T-helper 2 cell treated with Interferon-gamma antibody and Interleukin-4, amounts not matched to agents 5 μg/mL and 100 μg/mL, for 36 hours (primary cell): ENCODE data around the gene CLEC2D.
"Not testable (repeated sequence)": the region's sequence is repeated elsewhere in the genome, so short reads cannot be mapped to it uniquely, and the experiment has no call there.

Experiments used
- DNase-seq: peaks from one replicate; pipeline ENCODE4 v3.0.0; 2021; ENCODE audit warnings: low spot score
- H3K27ac Mint-ChIP-seq: one replicate; pipeline ENCODE4 v1.8.0; 2021; ENCODE audit warnings: mild to moderate bottlenecking, mixed read lengths
- H3K27me3 Mint-ChIP-seq: one replicate; pipeline ENCODE4 v1.8.0; 2021; ENCODE audit warnings: low read depth, mixed read lengths
- H3K36me3 Mint-ChIP-seq: one replicate; pipeline ENCODE4 v1.8.0; 2021; ENCODE audit warnings: low read depth, mixed read lengths
- H3K4me1 Mint-ChIP-seq: one replicate; pipeline ENCODE4 v1.8.0; 2021; ENCODE audit warnings: low read depth, mixed read lengths
- H3K4me3 Mint-ChIP-seq: one replicate; pipeline ENCODE4 v1.8.0; 2022; ENCODE audit warnings: mild to moderate bottlenecking, moderate library complexity, mixed read lengths
- H3K9me3 Mint-ChIP-seq: one replicate; pipeline ENCODE4 v1.8.0; 2021; ENCODE audit warnings: mixed read lengths

Gene CLEC2D

GRCh38 chr12:9672340-9672739, 2.8 kb downstream of the CLEC2D start:
- H3K27me3 Mint-ChIP-seq, DNase-seq, H3K9me3 Mint-ChIP-seq: not testable (repeated sequence)
- Mint-ChIP-seq H3K36me3 (peaks cover 74% of the 10 kb centered on the region), H3K4me1 (peaks cover 54% of the 10 kb centered on the region), H3K4me3 (peak overlapping the region; percentile 89), H3K27ac (peak overlapping the region; percentile 97)

GRCh38 chr12:9673404-9674225, 4.1 kb downstream of the CLEC2D start:
- no peaks in the 10 kb centered on the region for H3K27me3 Mint-ChIP-seq
- H3K27ac Mint-ChIP-seq, result peak overlapping the region; percentile 97
- peak overlapping the region; percentile 89 for H3K4me3 Mint-ChIP-seq
- peaks cover 52% of the 10 kb centered on the region for H3K4me1 Mint-ChIP-seq
- H3K36me3 Mint-ChIP-seq, result peaks cover 85% of the 10 kb centered on the region
- peaks cover 7% of the 10 kb centered on the region for H3K9me3 Mint-ChIP-seq
- peak; percentile 63 for DNase-seq

- DNase-seq, result peak; percentile 47
- peaks cover 54% of the 10 kb centered on the region for H3K4me1 Mint-ChIP-seq
- no peaks in the 10 kb centered on the region for H3K27me3 Mint-ChIP-seq
- H3K27ac Mint-ChIP-seq, result peak overlapping the region; percentile 97
- peak overlapping the region; percentile 89 for H3K4me3 Mint-ChIP-seq
- H3K9me3 Mint-ChIP-seq, result peaks cover 8% of the 10 kb centered on the region
- peaks cover 87% of the 10 kb centered on the region for H3K36me3 Mint-ChIP-seq
These were observed 4.7 kb downstream of the CLEC2D start for GRCh38 chr12:9674226-9674590.

- H3K27me3 Mint-ChIP-seq, H3K27ac Mint-ChIP-seq, DNase-seq: not testable (repeated sequence)
- peaks cover 63% of the 10 kb centered on the region for H3K4me1 Mint-ChIP-seq
- peaks cover 91% of the 10 kb centered on the region for H3K36me3 Mint-ChIP-seq
- peak overlapping the region; percentile 30 for H3K4me3 Mint-ChIP-seq
- peaks cover 59% of the 10 kb centered on the region for H3K9me3 Mint-ChIP-seq
These were observed 13.0 kb downstream of the CLEC2D start for GRCh38 chr12:9682508-9682907.

GRCh38 chr12:9682949-9683348, 13.4 kb downstream of the CLEC2D start:
- H3K27me3 Mint-ChIP-seq, DNase-seq: not testable (repeated sequence)
- peaks cover 59% of the 10 kb centered on the region for H3K9me3 Mint-ChIP-seq
- H3K27ac Mint-ChIP-seq, result peak overlapping the region; percentile 50
- peak overlapping the region; percentile 30 for H3K4me3 Mint-ChIP-seq
- H3K36me3 Mint-ChIP-seq, result peaks cover 90% of the 10 kb centered on the region
- H3K4me1 Mint-ChIP-seq, result peaks cover 60% of the 10 kb centered on the region

- Mint-ChIP-seq H3K9me3 (peaks cover 63% of the 10 kb centered on the region), H3K4me3 (peak overlapping the region; percentile 63), H3K36me3 (peaks cover 92% of the 10 kb centered on the region), H3K4me1 (peaks cover 48% of the 10 kb centered on the region)
- not testable (repeated sequence) for H3K27me3 Mint-ChIP-seq, H3K27ac Mint-ChIP-seq, DNase-seq
These were observed 15.9 kb downstream of the CLEC2D start for GRCh38 chr12:9685366-9685765.

GRCh38 chr12:9685915-9686314, 16.4 kb downstream of the CLEC2D start:
- Mint-ChIP-seq H3K4me3 (peak overlapping the region; percentile 43), H3K4me1 (peaks cover 48% of the 10 kb centered on the region), H3K9me3 (peaks cover 62% of the 10 kb centered on the region), H3K27me3 (no peaks in the 10 kb centered on the region), H3K27ac (peak overlapping the region; percentile 36), H3K36me3 (peaks cover 92% of the 10 kb centered on the region)
- DNase-seq, result no peak

- no peak overlapping the region for H3K4me3 Mint-ChIP-seq
- no peaks in the 10 kb centered on the region for H3K27me3 Mint-ChIP-seq
- H3K36me3 Mint-ChIP-seq, result peaks cover 92% of the 10 kb centered on the region
- peaks cover 45% of the 10 kb centered on the region for H3K4me1 Mint-ChIP-seq
- H3K27ac Mint-ChIP-seq, result peak overlapping the region; percentile 31
- no peak for DNase-seq
- H3K9me3 Mint-ChIP-seq, result peaks cover 57% of the 10 kb centered on the region
These were observed 17.7 kb downstream of the CLEC2D start for GRCh38 chr12:9687228-9687627.

- Mint-ChIP-seq H3K4me3 (no peak overlapping the region), H3K9me3 (peaks cover 58% of the 10 kb centered on the region), H3K36me3 (peaks cover 94% of the 10 kb centered on the region), H3K4me1 (peaks cover 31% of the 10 kb centered on the region), H3K27ac (peak overlapping the region; percentile 41), H3K27me3 (no peaks in the 10 kb centered on the region)
- no peak for DNase-seq
These were observed 23.4 kb downstream of the CLEC2D start for GRCh38 chr12:9692909-9693308.

GRCh38 chr12:9694241-9694640, 24.7 kb downstream of the CLEC2D start:
- H3K36me3 Mint-ChIP-seq, result peaks cover 92% of the 10 kb centered on the region
- peaks cover 50% of the 10 kb centered on the region for H3K9me3 Mint-ChIP-seq
- no peak overlapping the region for H3K27ac Mint-ChIP-seq
- H3K4me3 Mint-ChIP-seq, result no peak overlapping the region
- H3K4me1 Mint-ChIP-seq, result peaks cover 43% of the 10 kb centered on the region
- H3K27me3 Mint-ChIP-seq, result no peaks in the 10 kb centered on the region
- DNase-seq, result no peak

GRCh38 chr12:9695150-9695549, 25.6 kb downstream of the CLEC2D start:
- H3K36me3 Mint-ChIP-seq, result peaks cover 86% of the 10 kb centered on the region

GRCh38 chr12:9695661-9696060, 26.1 kb downstream of the CLEC2D start:
- not testable (repeated sequence) for DNase-seq, H3K27ac Mint-ChIP-seq, H3K27me3 Mint-ChIP-seq, H3K4me3 Mint-ChIP-seq
- Mint-ChIP-seq H3K36me3 (peaks cover 85% of the 10 kb centered on the region), H3K9me3 (peaks cover 39% of the 10 kb centered on the region), H3K4me1 (peaks cover 47% of the 10 kb centered on the region)

More at GRCh38 chr12:9695150-9695549, 25.6 kb downstream of the CLEC2D start:
- peaks cover 42% of the 10 kb centered on the region for H3K9me3 Mint-ChIP-seq
- not testable (repeated sequence) for H3K4me3 Mint-ChIP-seq, H3K27ac Mint-ChIP-seq, DNase-seq, H3K27me3 Mint-ChIP-seq
- peaks cover 43% of the 10 kb centered on the region for H3K4me1 Mint-ChIP-seq

- no peaks in the 10 kb centered on the region for H3K27me3 Mint-ChIP-seq
- no peak overlapping the region for H3K4me3 Mint-ChIP-seq
- H3K27ac Mint-ChIP-seq, result peak overlapping the region; percentile 14
- DNase-seq, result no peak
- H3K4me1 Mint-ChIP-seq, result peaks cover 64% of the 10 kb centered on the region
- peaks cover 73% of the 10 kb centered on the region for H3K36me3 Mint-ChIP-seq
- peaks cover 34% of the 10 kb centered on the region for H3K9me3 Mint-ChIP-seq
These were observed 28.1 kb downstream of the CLEC2D start for GRCh38 chr12:9697619-9698018.

GRCh38 chr12:9698681-9699080, 29.2 kb downstream of the CLEC2D start:
- no peaks in the 10 kb centered on the region for H3K27me3 Mint-ChIP-seq
- H3K4me1 Mint-ChIP-seq, result peaks cover 65% of the 10 kb centered on the region
- peak overlapping the region; percentile 22 for H3K27ac Mint-ChIP-seq
- no peak overlapping the region for H3K4me3 Mint-ChIP-seq
- H3K9me3 Mint-ChIP-seq, result peaks cover 30% of the 10 kb centered on the region
- H3K36me3 Mint-ChIP-seq, result peaks cover 63% of the 10 kb centered on the region
- no peak for DNase-seq
